Measurements from ENCODE around the gene ITIH1. TPM values are rescaled to one million over a fixed set of nuclear protein-coding genes. Genes with fewer than 3 reads are reported as not detected.

The ITIH1 gene
- total and polyA plus RNA-seq, 9 of the 15 experiments (the other 6 are each of a cell fraction or from before 2014, with no cell fraction given), result 0.31 TPM; not detected in 8

- Histone ChIP-seq H3K79me2 (ENCODE audit: control insufficient read depth, insufficient read depth, low read length) (no peaks in the 10 kb centered on the region), H3K36me3 (ENCODE audit: control insufficient read depth, insufficient read depth, low read length) (no peaks in the 10 kb centered on the region), H3K27me3 (ENCODE audit: control insufficient read depth in 2 of 2, insufficient read depth in 2 of 2, low read length in 2 of 2) (peaks cover 0 to 33% of the 10 kb centered on the region in 2 experiments; a peak in 2 of 5 replicates), H3K27ac (ENCODE audit: extremely low read depth, low read depth, low read length) (no peak overlapping the region), H3K9ac (ENCODE audit: insufficient read depth in 1 of 2, low read depth in 2 of 2, low read length in 2 of 2) (no peak overlapping the region), H2AFZ (ENCODE audit: low read depth, low read length) (no peak overlapping the region), H3K4me1 (replicated peaks in 1 of 2; ENCODE audit: control insufficient read depth in 2 of 2, insufficient read depth in 2 of 2, low read length in 2 of 2) (no peaks in the 10 kb centered on the region; a peak in 2 of 5 replicates), H3K4me2 (ENCODE audit: insufficient read depth, low read length) (no peak overlapping the region), H3K9me1 (ENCODE audit: control insufficient read depth, insufficient read depth, low read length) (no peaks in the 10 kb centered on the region), H4K20me1 (replicated peaks; ENCODE audit: control insufficient read depth, insufficient read depth, low read length) (no peaks in the 10 kb centered on the region), H3K4me3 (no peak overlapping the region), H3K9me3 (replicated peaks; ENCODE audit: control insufficient read depth, insufficient read depth, low read depth, low read length) (no peaks in the 10 kb centered on the region)
- FAIRE-seq (no peak), DNase-seq (ENCODE audit: extremely low read depth in 1 of 4, low spot score in 3 of 4) (no peak), ATAC-seq (no peak)
- in situ Hi-C loops (cut with MboI) (no loop called here), intact Hi-C loops (cut with micrococcal nuclease) (no loop called here)
- WGBS (ENCODE audit: insufficient coverage, low coverage, missing lambda C conversion rate), result 1% methylated on average over 8 of the region's 8 CpGs
- CTCF ChIA-PET (ENCODE audit: low intra/inter-chr PET ratio), result no interaction called here
- no TSS peak for BruUV-seq (replicated peaks)
- TF ChIP-seq HDAC1 (IDR thresholded peaks at IDR 0.05), result no peak
- peak; percentile 28; the same call in 1 of the 2 replicates for TF ChIP-seq ZNF121 (CRISPR knock-in tag; conservative IDR thresholded peaks at IDR 0.05)
- POLR2A ChIA-PET, result interaction anchor here (0.6 to 1.3 kb wide), 2 partner anchors 9 to 287 kb away, joined by 3 to 6 read pairs; partner anchors contain the start of gene NEK4
Measured at GRCh38 chr3:52779837-52780585, 2.6 kb downstream of the ITIH1 start.

GRCh38 chr3:52781741-52782140, 4.3 kb downstream of the ITIH1 start:
- DNase-seq (ENCODE audit: extremely low read depth in 1 of 4, low spot score in 3 of 4) (no peak), FAIRE-seq (no peak), ATAC-seq (no peak)
- CTCF ChIA-PET (ENCODE audit: low intra/inter-chr PET ratio), result no interaction called here
- intact Hi-C loops (cut with micrococcal nuclease) (no loop called here), in situ Hi-C loops (cut with MboI) (no loop called here)
- H2AFZ ChIP-seq (ENCODE audit: low read depth, low read length), result no peak overlapping the region
- no peak overlapping the region for H3K4me3 ChIP-seq
- no peaks in the 10 kb centered on the region; a peak in 1 of 5 replicates for H3K4me1 ChIP-seq (replicated peaks in 1 of 2; ENCODE audit: control insufficient read depth in 2 of 2, insufficient read depth in 2 of 2, low read length in 2 of 2)
- H3K9me1 ChIP-seq (ENCODE audit: control insufficient read depth, insufficient read depth, low read length), result no peaks in the 10 kb centered on the region
- H3K79me2 ChIP-seq (ENCODE audit: control insufficient read depth, insufficient read depth, low read length), result no peaks in the 10 kb centered on the region
- peaks cover 0 to 35% of the 10 kb centered on the region in 2 experiments; a peak in 2 of 5 replicates for H3K27me3 ChIP-seq (ENCODE audit: control insufficient read depth in 2 of 2, insufficient read depth in 2 of 2, low read length in 2 of 2)
- no peaks in the 10 kb centered on the region for H4K20me1 ChIP-seq (replicated peaks; ENCODE audit: control insufficient read depth, insufficient read depth, low read length)
- H3K9ac ChIP-seq (ENCODE audit: insufficient read depth in 1 of 2, low read depth in 2 of 2, low read length in 2 of 2), result no peak overlapping the region
- BruUV-seq (replicated peaks), result no TSS peak
- no peaks in the 10 kb centered on the region for H3K9me3 ChIP-seq (replicated peaks; ENCODE audit: control insufficient read depth, insufficient read depth, low read depth, low read length)
- POLR2A ChIA-PET, result interaction anchor here (1.3 kb wide), 1 partner anchor 11 kb away, joined by 6 read pairs; the partner anchor contains the start of gene NEK4
- H3K4me2 ChIP-seq (ENCODE audit: insufficient read depth, low read length), result no peak overlapping the region
- TF ChIP-seq FOXK2 (conservative IDR thresholded peaks at IDR 0.05 in 1 of 2, IDR thresholded peaks at IDR 0.05 in 1 of 2; ENCODE audit: low read depth in 2 of 2), result no peak
- no peak for TF ChIP-seq HDAC8 (tag; IDR thresholded peaks at IDR 0.05)
- no peak for TF ChIP-seq PURB (CRISPR knock-in tag; IDR thresholded peaks at IDR 0.05; ENCODE audit: low read depth)
- no peak for TF ChIP-seq MCM5 (IDR thresholded peaks at IDR 0.05; ENCODE audit: low read depth)
- TF ChIP-seq ZNF41 (CRISPR knock-in tag; conservative IDR thresholded peaks at IDR 0.05), result no peak
- H3K27ac ChIP-seq (ENCODE audit: extremely low read depth, low read depth, low read length), result no peak overlapping the region
- no peaks in the 10 kb centered on the region for H3K36me3 ChIP-seq (ENCODE audit: control insufficient read depth, insufficient read depth, low read length)
- WGBS (ENCODE audit: insufficient coverage, low coverage, missing lambda C conversion rate), result 4% methylated on average over 13 of the region's 13 CpGs
